A673 (cell line): Measurements from ENCODE around the gene TXNDC16. TPM values are rescaled to one million over a fixed set of nuclear protein-coding genes. Genes with fewer than 3 reads are reported as not detected.

Experiments used
- BruUV-seq: library from RNA; stranded (reverse); fragments of 400-500 nt; replicated peaks from 2 replicates; lab custom pipeline; 2021; lab: Mats Ljungman, UMichigan
- CTCF ChIA-PET: fragments of 300-600 bp; sonication (Branson Sonifier 250); formaldehyde crosslinking; loops from one replicate; lab custom pipeline; 2022; ENCODE audit warnings: antibody characterized with exemption; lab: Charles Lee
- POLR2A ChIA-PET: fragments of 300-600 bp; sonication (Branson Sonifier 250); formaldehyde crosslinking; loops from one replicate; lab custom pipeline; 2022; ENCODE audit warnings: antibody characterized with exemption; ENCODE audit not compliant: low non-redundant PET; lab: Charles Lee
- DNase-seq: peaks from one replicate; pipeline ENCODE4 v3.0.0-alpha.2; 2015; ENCODE audit warnings: low spot score
- H3K27ac ChIP-seq: fragments of 200-600 bp; sonication (generic); 2 replicates; pipeline ENCODE4 v1.5.1; 2016; ENCODE audit warnings: mixed run types, low read depth, mild to moderate bottlenecking, mixed read lengths, antibody characterized with exemption, low read length; ENCODE audit not compliant: poor library complexity, severe bottlenecking
- H3K27me3 ChIP-seq: fragments of 200-600 bp; sonication (generic); replicated peaks from 2 replicates; pipeline ENCODE4 v1.6.1; 2017; ENCODE audit warnings: mixed run types, low read depth, mild to moderate bottlenecking, mixed read lengths, antibody characterized with exemption, low read length; ENCODE audit not compliant: insufficient read depth, poor library complexity
- H3K36me3 ChIP-seq: fragments of 200-600 bp; sonication (generic); 2 replicates; pipeline ENCODE4 v1.6.1; 2016; ENCODE audit warnings: mixed run types, mild to moderate bottlenecking, mixed read lengths, antibody characterized with exemption, low read length; ENCODE audit not compliant: insufficient read depth, poor library complexity, severe bottlenecking
- H3K4me1 ChIP-seq: fragments of 200-600 bp; sonication (generic); 2 replicates; pipeline ENCODE4 v1.6.1; 2017; ENCODE audit warnings: mixed run types, mild to moderate bottlenecking, mixed read lengths, antibody characterized with exemption, low read length; ENCODE audit not compliant: insufficient read depth, poor library complexity, severe bottlenecking
- H3K4me3 ChIP-seq: fragments of 200-600 bp; sonication (generic); 2 replicates; pipeline ENCODE4 v1.5.1; 2016; ENCODE audit warnings: low read depth, mixed run types, mild to moderate bottlenecking, mixed read lengths, low read length; ENCODE audit not compliant: poor library complexity, severe bottlenecking
- H3K9me3 ChIP-seq: fragments of 200-600 bp; sonication (generic); 2 replicates; pipeline ENCODE4 v1.6.1; 2016; ENCODE audit warnings: mixed run types, low read depth, mild to moderate bottlenecking, mixed read lengths, antibody characterized with exemption, low read length; ENCODE audit not compliant: poor library complexity, severe bottlenecking
- EZH2 ChIP-seq: fragments of 200-600 bp; sonication (generic); IDR thresholded peaks from 2 replicates; pipeline ENCODE4 v1.6.1; 2017; ENCODE audit warnings: borderline replicate concordance, low read depth, mild to moderate bottlenecking, mixed read lengths, antibody characterized with exemption, low read length; ENCODE audit not compliant: poor library complexity, severe bottlenecking
- intact Hi-C: fragments of 100-400 bp; cut with micrococcal nuclease; formaldehyde crosslinking; loops from one replicate; pipeline ENCODE4 v1.10.0; 2022; ENCODE audit not compliant: unreplicated experiment
- total RNA-seq: library from RNA; stranded (reverse); gene quantifications from 2 replicates; pipeline ENCODE4 v1.2.3, GENCODE V29; 2021
- TF ChIP-seq, protein P1 (sequence below): fragments of 300-800, 200-600 bp; sonication (generic); conservative IDR thresholded peaks from 2 replicates; pipeline ENCODE4 v1.5.1; 2017; ENCODE audit warnings: low read depth, mild to moderate bottlenecking, antibody characterized with exemption, low read length, moderate library complexity, mixed read lengths

Gene TXNDC16
- total RNA-seq, 1 experiment from 2014 or later = 4.8 TPM

DNA sequence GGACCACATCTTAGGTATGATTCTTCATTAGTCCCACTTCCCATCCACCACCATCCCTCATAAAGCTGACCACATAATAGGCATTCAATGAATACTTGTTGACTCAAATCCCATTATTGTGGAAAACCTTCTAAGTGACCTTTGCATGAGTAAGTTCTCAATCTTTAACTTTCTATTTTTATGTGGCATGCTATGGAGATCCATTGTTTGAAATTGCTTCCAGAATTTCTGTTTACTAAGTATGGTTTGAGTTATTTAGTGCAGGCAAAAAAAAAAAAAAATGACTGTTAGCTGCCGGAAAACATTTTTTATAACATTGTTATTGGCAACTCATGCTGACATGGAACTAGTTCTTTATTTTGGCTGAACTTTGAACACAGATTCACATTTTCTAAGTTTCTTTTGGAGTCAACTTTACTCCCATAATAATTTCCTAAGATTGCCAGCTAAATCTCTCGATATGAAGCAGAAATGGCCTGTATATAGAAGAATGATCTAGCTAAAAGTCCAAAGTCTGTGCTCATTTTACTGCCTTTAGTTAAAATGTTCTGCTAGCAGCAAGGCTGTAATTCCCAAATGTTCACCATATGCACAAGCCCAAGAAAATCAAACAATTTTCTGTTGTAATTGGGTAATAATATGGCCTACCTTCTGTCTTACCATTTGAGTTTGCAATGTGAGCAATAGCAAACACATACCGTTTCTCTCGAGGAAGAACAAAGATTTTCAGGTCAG is 160.3 kb downstream of the TXNDC16 start:
- TF ChIP-seq EZH2 = no peak
- TF ChIP-seq, protein P1, sequence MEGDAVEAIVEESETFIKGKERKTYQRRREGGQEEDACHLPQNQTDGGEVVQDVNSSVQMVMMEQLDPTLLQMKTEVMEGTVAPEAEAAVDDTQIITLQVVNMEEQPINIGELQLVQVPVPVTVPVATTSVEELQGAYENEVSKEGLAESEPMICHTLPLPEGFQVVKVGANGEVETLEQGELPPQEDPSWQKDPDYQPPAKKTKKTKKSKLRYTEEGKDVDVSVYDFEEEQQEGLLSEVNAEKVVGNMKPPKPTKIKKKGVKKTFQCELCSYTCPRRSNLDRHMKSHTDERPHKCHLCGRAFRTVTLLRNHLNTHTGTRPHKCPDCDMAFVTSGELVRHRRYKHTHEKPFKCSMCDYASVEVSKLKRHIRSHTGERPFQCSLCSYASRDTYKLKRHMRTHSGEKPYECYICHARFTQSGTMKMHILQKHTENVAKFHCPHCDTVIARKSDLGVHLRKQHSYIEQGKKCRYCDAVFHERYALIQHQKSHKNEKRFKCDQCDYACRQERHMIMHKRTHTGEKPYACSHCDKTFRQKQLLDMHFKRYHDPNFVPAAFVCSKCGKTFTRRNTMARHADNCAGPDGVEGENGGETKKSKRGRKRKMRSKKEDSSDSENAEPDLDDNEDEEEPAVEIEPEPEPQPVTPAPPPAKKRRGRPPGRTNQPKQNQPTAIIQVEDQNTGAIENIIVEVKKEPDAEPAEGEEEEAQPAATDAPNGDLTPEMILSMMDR = no peak
- ChIA-PET CTCF (no interaction called here), POLR2A (no interaction called here)
- intact Hi-C loops = no loop called here
- Histone ChIP-seq H3K27me3 (no peaks in the 10 kb centered on the region), H3K4me3 (no peak overlapping the region), H3K4me1 (no peaks in the 10 kb centered on the region), H3K36me3 (no peaks in the 10 kb centered on the region), H3K27ac (no peak overlapping the region), H3K9me3 (no peaks in the 10 kb centered on the region)
- BruUV-seq = no TSS peak
- DNase-seq = no peak

Other genes with a start within 250 kb of the TXNDC16 start
- gene PTGER2, start 238.2 kb downstream of the TXNDC16 start, total RNA-seq = not detected in 2 replicates
- 2.4 and 2.8 TPM in 2 replicates for gene GPR137C, start 331 bp upstream of the TXNDC16 start, total RNA-seq
- gene ERO1A, start 143.1 kb upstream of the TXNDC16 start, total RNA-seq = 45.9 and 52.1 TPM in 2 replicates
- gene PSMC6, start 154.7 kb upstream of the TXNDC16 start, total RNA-seq = 177 and 190 TPM in 2 replicates
- gene STYX, start 177.7 kb upstream of the TXNDC16 start, total RNA-seq = 8.7 and 9.4 TPM in 2 replicates
- gene GNPNAT1, start 239.1 kb upstream of the TXNDC16 start, total RNA-seq = 33.9 and 34.4 TPM in 2 replicates